Mucosa of descending colon (tissue), 3 donors: ENCODE results near the gene NFS1. TPM values are rescaled to one million over a fixed set of nuclear protein-coding genes. Genes with fewer than 3 reads are reported as not detected.
"Not testable (repeated sequence)": the region's sequence is repeated elsewhere in the genome, so short reads cannot be mapped to it uniquely, and the experiment has no call there.

Source experiments
- ATAC-seq: fragments of 200-7000 bp; cut with Tn5 transposase; one replicate; pipeline ENCODE4 v1.9.1; 2020; ENCODE audit warnings: mild to moderate bottlenecking, moderate library complexity
- DNase-seq, 3 donors: peaks; one replicate each; pipeline ENCODE4 v3.0.0-alpha.2; 2020
- H3K36me3 ChIP-seq: fragments of 200-600 bp; one replicate; pipeline ENCODE4 v1.8.0; 2021; ENCODE audit warnings: low read depth, mild to moderate bottlenecking
- H3K4me1 ChIP-seq: fragments of 200-600 bp; one replicate; pipeline ENCODE4 v1.8.0; 2021; ENCODE audit warnings: low read depth, mild to moderate bottlenecking
- H3K4me3 ChIP-seq: fragments of 200-600 bp; one replicate; pipeline ENCODE4 v1.8.0; 2021; ENCODE audit warnings: mild to moderate bottlenecking
- H3K9me3 ChIP-seq: fragments of 200-600 bp; one replicate; pipeline ENCODE4 v1.8.0; 2021; ENCODE audit warnings: mild to moderate bottlenecking
- CTCF ChIP-seq: fragments of 200-600 bp; IDR thresholded peaks from one replicate; pipeline ENCODE4 v1.8.0; 2022; ENCODE audit warnings: antibody characterized with exemption, mild to moderate bottlenecking
- intact Hi-C, 2 donors: fragments of 100-400 bp; cut with DNase I in 1 of 2; cut with micrococcal nuclease in 1 of 2; formaldehyde crosslinking; loops; one replicate each; pipeline versions ENCODE4 v1.11.0 to v1.11.1; 2022; cut with DNase I, micrococcal nuclease
- total RNA-seq, 3 donors: library from RNA; stranded (reverse); fragmentation: NEBNext Ultra II Directional in 2 of 3; extraction: Animal tissue kit (Norgen Biotek cat#: 25700) in 2 of 3; gene quantifications; one replicate each; pipeline versions ENCODE4 v1.2.1 to v1.2.4, GENCODE V29; 2021 to 2023
- donor health status: DM: no; HTN: no; CAD: no; lungs with moderate emphysema.
- donor health status: DM: no; HTN: no; CAD: no.
- donor health status: DM: no; HTN: yes; CAD: no.

Gene NFS1
- total RNA-seq, 3 donors from 2014 or later = 31.2 to 42.8 (median 32.1) TPM

GRCh38 chr20:35698298-35699126 lies 640 bp downstream of the NFS1 start:
- no peak for DNase-seq
- intact Hi-C loops = no loop called here
- Histone ChIP-seq H3K9me3 (no peaks in the 10 kb centered on the region), H3K36me3 (no peaks in the 10 kb centered on the region), H3K4me1 (peaks cover 19% of the 10 kb centered on the region), H3K4me3 (peak overlapping the region; percentile 93)
- peak; percentile 50 for ATAC-seq
- no peak for TF ChIP-seq CTCF

GRCh38 chr20:35697696-35698297 lies 1.4 kb downstream of the NFS1 start:
- no peak for ATAC-seq
- no peak for TF ChIP-seq CTCF

GRCh38 chr20:35695978-35696377 lies 3.2 kb downstream of the NFS1 start:
- Histone ChIP-seq H3K4me3 (no peak overlapping the region), H3K4me1 (peaks cover 18% of the 10 kb centered on the region), H3K9me3 (no peaks in the 10 kb centered on the region), H3K36me3 (no peaks in the 10 kb centered on the region)
- intact Hi-C loops = no loop called here
- no peak for TF ChIP-seq CTCF
- ATAC-seq (no peak), DNase-seq (no peak)

More at GRCh38 chr20:35697696-35698297, 1.4 kb downstream of the NFS1 start:
- DNase-seq = no peak
- intact Hi-C loops = no loop called here
- Histone ChIP-seq H3K9me3 (no peaks in the 10 kb centered on the region), H3K4me3 (no peak overlapping the region), H3K4me1 (peaks cover 19% of the 10 kb centered on the region), H3K36me3 (no peaks in the 10 kb centered on the region)

- DNase-seq (no peak), ATAC-seq (no peak)
- Histone ChIP-seq H3K36me3 (no peaks in the 10 kb centered on the region), H3K4me3 (no peak overlapping the region), H3K4me1 (peaks cover 11% of the 10 kb centered on the region), H3K9me3 (no peaks in the 10 kb centered on the region)
- TF ChIP-seq CTCF = no peak
- intact Hi-C loops = no loop called here
Measured at GRCh38 chr20:35695245-35695749, 3.9 kb downstream of the NFS1 start.

- intact Hi-C loops = no loop called here
- Histone ChIP-seq H3K4me1 (no peaks in the 10 kb centered on the region), H3K36me3 (no peaks in the 10 kb centered on the region), H3K9me3 (no peaks in the 10 kb centered on the region), H3K4me3 (no peak overlapping the region)
- TF ChIP-seq CTCF = no peak
- DNase-seq = no peak
- ATAC-seq = no peak
Measured at GRCh38 chr20:35690265-35690664, 8.9 kb downstream of the NFS1 start.

- intact Hi-C loops, DNase-seq: not testable (repeated sequence)
Measured at GRCh38 chr20:35686872-35687271, 12.3 kb downstream of the NFS1 start.

GRCh38 chr20:35685368-35685767 lies 13.8 kb downstream of the NFS1 start:
- H3K9me3 ChIP-seq, H3K36me3 ChIP-seq, H3K4me1 ChIP-seq, intact Hi-C loops, DNase-seq, ATAC-seq, H3K4me3 ChIP-seq: not testable (repeated sequence)

More at GRCh38 chr20:35686872-35687271, 12.3 kb downstream of the NFS1 start:
- H3K4me3 ChIP-seq, H3K9me3 ChIP-seq, H3K36me3 ChIP-seq, ATAC-seq, H3K4me1 ChIP-seq: not testable (repeated sequence)
